Trophoblast cell (in vitro differentiated cells and primary cell): ENCODE data around the gene MARCO.

ENCODE experiments used
- DNase-seq, 2 donors: peaks; one replicate each; pipeline ENCODE4 v3.0.0-alpha.2; 2016
- H2AFZ ChIP-seq: 2 replicates; pipeline ENCODE4 v1.6.1; 2013; ENCODE audit warnings: low read length, moderate library complexity, mild to moderate bottlenecking; ENCODE audit not compliant: insufficient read depth, poor library complexity
- H2AK5ac ChIP-seq: 2 replicates; pipeline ENCODE4 v1.6.1; 2013; ENCODE audit warnings: mild to moderate bottlenecking, low read length
- H2BK120ac ChIP-seq: 2 replicates; pipeline ENCODE4 v1.6.1; 2013; ENCODE audit warnings: low read length, mild to moderate bottlenecking, moderate library complexity; ENCODE audit not compliant: insufficient read depth, poor library complexity
- H2BK12ac ChIP-seq: 2 replicates; pipeline ENCODE4 v1.6.1; 2013; ENCODE audit warnings: mild to moderate bottlenecking, low read length, moderate library complexity
- H2BK5ac ChIP-seq: 2 replicates; pipeline ENCODE4 v1.6.1; 2013; ENCODE audit warnings: low read length, low read depth, moderate library complexity, mild to moderate bottlenecking; ENCODE audit not compliant: poor library complexity
- H3K14ac ChIP-seq: 2 replicates; pipeline ENCODE4 v1.6.1; 2013; ENCODE audit warnings: mild to moderate bottlenecking, low read length
- H3K18ac ChIP-seq: 2 replicates; pipeline ENCODE4 v1.6.1; 2013; ENCODE audit warnings: mild to moderate bottlenecking, low read length
- H3K23ac ChIP-seq: 2 replicates; pipeline ENCODE4 v1.6.1; 2013; ENCODE audit warnings: low read length
- H3K27ac ChIP-seq: 2 replicates; pipeline ENCODE4 v1.5.1; 2013; ENCODE audit warnings: low read depth, mild to moderate bottlenecking, inconsistent platforms, low read length, moderate library complexity
- H3K27me3 ChIP-seq: 2 replicates; pipeline ENCODE4 v1.6.1; 2013; ENCODE audit warnings: inconsistent platforms, mild to moderate bottlenecking, low read length, moderate library complexity; ENCODE audit not compliant: insufficient read depth
- H3K36me3 ChIP-seq, 2 experiments: 1 replicate in 1 of 2; 2 replicates in 1 of 2; pipeline ENCODE4 v1.6.1; 2013; ENCODE audit warnings: low read length in 2 of 2, mild to moderate bottlenecking in 2 of 2, moderate library complexity in 1 of 2; ENCODE audit not compliant: insufficient read depth in 2 of 2, control insufficient read depth in 1 of 2
- H3K4ac ChIP-seq: 2 replicates; pipeline ENCODE4 v1.6.1; 2013; ENCODE audit warnings: low read depth, mild to moderate bottlenecking, low read length, moderate library complexity
- H3K4me1 ChIP-seq, 2 experiments: 1 replicate in 1 of 2; 2 replicates in 1 of 2; pipeline ENCODE4 v1.6.1; 2013; ENCODE audit warnings: low read length in 2 of 2, mild to moderate bottlenecking in 2 of 2, moderate library complexity in 1 of 2; ENCODE audit not compliant: insufficient read depth in 2 of 2, control insufficient read depth in 1 of 2
- H3K4me2 ChIP-seq: 2 replicates; pipeline ENCODE4 v1.6.1; 2013; ENCODE audit warnings: inconsistent platforms, mild to moderate bottlenecking, low read length, moderate library complexity
- H3K4me3 ChIP-seq: 2 replicates; pipeline ENCODE4 v1.5.1; 2013; ENCODE audit warnings: mild to moderate bottlenecking, low read depth, low read length, inconsistent platforms
- H3K79me1 ChIP-seq: one replicate; pipeline ENCODE4 v1.6.1; 2013; ENCODE audit warnings: low read length
- H3K79me2 ChIP-seq: 2 replicates; pipeline ENCODE4 v1.6.1; 2013; ENCODE audit warnings: low read length, mild to moderate bottlenecking; ENCODE audit not compliant: control insufficient read depth, insufficient read depth, poor library complexity
- H3K9ac ChIP-seq: 2 replicates; pipeline ENCODE4 v1.6.1; 2013; ENCODE audit warnings: mild to moderate bottlenecking, low read length
- H3K9me3 ChIP-seq: 2 replicates; pipeline ENCODE4 v1.6.1; 2013; ENCODE audit warnings: low read depth, mild to moderate bottlenecking, control low read depth, inconsistent platforms, low read length; ENCODE audit not compliant: insufficient read depth
- H4K12ac ChIP-seq: 2 replicates; pipeline ENCODE4 v1.6.1; 2013; ENCODE audit warnings: low read depth, mild to moderate bottlenecking, low read length, moderate library complexity
- H4K8ac ChIP-seq: 2 replicates; pipeline ENCODE4 v1.6.1; 2013; ENCODE audit warnings: low read depth, mild to moderate bottlenecking, low read length, moderate library complexity
- H4K91ac ChIP-seq: one replicate; pipeline ENCODE4 v1.6.1; 2013; ENCODE audit warnings: low read depth, mild to moderate bottlenecking, low read length, moderate library complexity
- WGBS: extraction: QIAGEN DNeasy Blood & Tissue Kit; methylation state at CpG from one replicate; pipeline ENCODE4 v1.1.7; 2013; ENCODE audit warnings: missing lambda C conversion rate; ENCODE audit not compliant: insufficient read length, insufficient coverage; ENCODE audit errors: extremely low coverage; 5-methylcytosine and 5-hydroxymethylcytosine counted together

The MARCO gene

GRCh38 chr2:118909191-118909590 is 32.8 kb upstream of the MARCO start:
- Histone ChIP-seq H2AK5ac (no peak overlapping the region), H3K23ac (no peak overlapping the region), H3K4ac (no peak overlapping the region), H3K4me2 (no peak overlapping the region), H3K4me3 (no peak overlapping the region), H3K27me3 (no peaks in the 10 kb centered on the region), H3K36me3 (no peaks in the 10 kb centered on the region), H4K8ac (no peak overlapping the region), H2AFZ (no peak overlapping the region), H3K14ac (no peak overlapping the region), H3K9me3 (no peaks in the 10 kb centered on the region), H3K18ac (no peak overlapping the region), H3K4me1 (peaks cover 0 to 5% of the 10 kb centered on the region in 2 experiments), H4K91ac (no peak overlapping the region), H2BK120ac (no peak overlapping the region), H4K12ac (no peak overlapping the region), H2BK12ac (no peak overlapping the region), H3K9ac (no peak overlapping the region), H3K79me2 (no peaks in the 10 kb centered on the region), H3K27ac (no peak overlapping the region), H2BK5ac (no peak overlapping the region), H3K79me1 (no peaks in the 10 kb centered on the region)
- no CpG with 5 or more reads among the region's 4 CpGs for WGBS
- no peak for DNase-seq

- WGBS, result no CpG with 5 or more reads among the region's 5 CpGs
- H3K36me3 ChIP-seq, result no peaks in the 10 kb centered on the region
- no peak overlapping the region for H2BK12ac ChIP-seq
- no peaks in the 10 kb centered on the region for H3K9me3 ChIP-seq
- H3K23ac ChIP-seq, result no peak overlapping the region
- H3K4ac ChIP-seq, result no peak overlapping the region
- H3K9ac ChIP-seq, result no peak overlapping the region
- H3K79me2 ChIP-seq, result no peaks in the 10 kb centered on the region
- no peaks in the 10 kb centered on the region for H3K79me1 ChIP-seq
- H3K4me3 ChIP-seq, result no peak overlapping the region
- no peak overlapping the region for H2BK5ac ChIP-seq
- H3K4me2 ChIP-seq, result no peak overlapping the region
- H4K12ac ChIP-seq, result no peak overlapping the region
- H2AK5ac ChIP-seq, result no peak overlapping the region
- no peak for DNase-seq
- no peak overlapping the region for H3K18ac ChIP-seq
- no peak overlapping the region for H3K27ac ChIP-seq
- peaks cover 0 to 5% of the 10 kb centered on the region in 2 experiments for H3K4me1 ChIP-seq
- H4K91ac ChIP-seq, result no peak overlapping the region
- no peaks in the 10 kb centered on the region for H3K27me3 ChIP-seq
- no peak overlapping the region for H2BK120ac ChIP-seq
- no peak overlapping the region for H3K14ac ChIP-seq
- H2AFZ ChIP-seq, result no peak overlapping the region
- H4K8ac ChIP-seq, result no peak overlapping the region
These were observed 30.7 kb upstream of the MARCO start for GRCh38 chr2:118911166-118911856.

GRCh38 chr2:118911936-118912335 is 30.1 kb upstream of the MARCO start:
- no peak overlapping the region for H3K9ac ChIP-seq
- H3K4ac ChIP-seq, result no peak overlapping the region
- H4K8ac ChIP-seq, result no peak overlapping the region
- DNase-seq, result no peak
- no peak overlapping the region for H3K23ac ChIP-seq
- no peak overlapping the region for H3K4me2 ChIP-seq
- no peaks in the 10 kb centered on the region for H3K79me1 ChIP-seq
- H2AK5ac ChIP-seq, result no peak overlapping the region
- H3K4me1 ChIP-seq, result peaks cover 0 to 5% of the 10 kb centered on the region in 2 experiments
- H2BK5ac ChIP-seq, result no peak overlapping the region
- H3K9me3 ChIP-seq, result no peaks in the 10 kb centered on the region
- no CpG with 5 or more reads among the region's 8 CpGs for WGBS
- no peak overlapping the region for H4K12ac ChIP-seq
- no peak overlapping the region for H3K18ac ChIP-seq
- no peak overlapping the region for H3K27ac ChIP-seq
- no peak overlapping the region for H3K4me3 ChIP-seq
- no peak overlapping the region for H2BK120ac ChIP-seq
- H3K14ac ChIP-seq, result no peak overlapping the region
- H4K91ac ChIP-seq, result no peak overlapping the region
- H2BK12ac ChIP-seq, result no peak overlapping the region
- H3K27me3 ChIP-seq, result no peaks in the 10 kb centered on the region
- H3K36me3 ChIP-seq, result no peaks in the 10 kb centered on the region
- H2AFZ ChIP-seq, result no peak overlapping the region
- H3K79me2 ChIP-seq, result no peaks in the 10 kb centered on the region

GRCh38 chr2:118913131-118913802 is 28.7 kb upstream of the MARCO start:
- Histone ChIP-seq H3K23ac (no peak overlapping the region), H3K27me3 (no peaks in the 10 kb centered on the region), H3K9me3 (peaks cover 3% of the 10 kb centered on the region), H3K4me1 (peaks cover 0 to 5% of the 10 kb centered on the region in 2 experiments), H2BK5ac (no peak overlapping the region), H3K4ac (no peak overlapping the region), H2AK5ac (no peak overlapping the region), H3K79me1 (no peaks in the 10 kb centered on the region), H2BK120ac (no peak overlapping the region), H2BK12ac (no peak overlapping the region), H3K27ac (peak overlapping the region; percentile 33), H4K12ac (no peak overlapping the region), H4K91ac (no peak overlapping the region), H4K8ac (no peak overlapping the region), H3K14ac (no peak overlapping the region), H3K36me3 (no peaks in the 10 kb centered on the region), H2AFZ (no peak overlapping the region), H3K4me2 (no peak overlapping the region), H3K79me2 (no peaks in the 10 kb centered on the region), H3K4me3 (no peak overlapping the region), H3K18ac (no peak overlapping the region), H3K9ac (no peak overlapping the region)
- no CpG with 5 or more reads among the region's 3 CpGs for WGBS
- DNase-seq, result no peak
